A673 (cell line): ENCODE data around the gene RAPGEF5. TPM values are rescaled to one million over a fixed set of nuclear protein-coding genes. Genes with fewer than 3 reads are reported as not detected.

Experiments
- BruUV-seq: library from RNA; stranded (reverse); fragments of 400-500 nt; replicated peaks from 2 replicates; lab custom pipeline; 2021; lab: Mats Ljungman, UMichigan
- CTCF ChIA-PET: fragments of 300-600 bp; sonication (Branson Sonifier 250); formaldehyde crosslinking; loops from one replicate; lab custom pipeline; 2022; ENCODE audit warnings: antibody characterized with exemption; lab: Charles Lee
- POLR2A ChIA-PET: fragments of 300-600 bp; sonication (Branson Sonifier 250); formaldehyde crosslinking; loops from one replicate; lab custom pipeline; 2022; ENCODE audit warnings: antibody characterized with exemption; ENCODE audit not compliant: low non-redundant PET; lab: Charles Lee
- DNase-seq: peaks from one replicate; pipeline ENCODE4 v3.0.0-alpha.2; 2015; ENCODE audit warnings: low spot score
- H3K27ac ChIP-seq: fragments of 200-600 bp; sonication (generic); 2 replicates; pipeline ENCODE4 v1.5.1; 2016; ENCODE audit warnings: mixed run types, low read depth, mild to moderate bottlenecking, mixed read lengths, antibody characterized with exemption, low read length; ENCODE audit not compliant: poor library complexity, severe bottlenecking
- H3K27me3 ChIP-seq: fragments of 200-600 bp; sonication (generic); replicated peaks from 2 replicates; pipeline ENCODE4 v1.6.1; 2017; ENCODE audit warnings: mixed run types, low read depth, mild to moderate bottlenecking, mixed read lengths, antibody characterized with exemption, low read length; ENCODE audit not compliant: insufficient read depth, poor library complexity
- H3K36me3 ChIP-seq: fragments of 200-600 bp; sonication (generic); 2 replicates; pipeline ENCODE4 v1.6.1; 2016; ENCODE audit warnings: mixed run types, mild to moderate bottlenecking, mixed read lengths, antibody characterized with exemption, low read length; ENCODE audit not compliant: insufficient read depth, poor library complexity, severe bottlenecking
- H3K4me1 ChIP-seq: fragments of 200-600 bp; sonication (generic); 2 replicates; pipeline ENCODE4 v1.6.1; 2017; ENCODE audit warnings: mixed run types, mild to moderate bottlenecking, mixed read lengths, antibody characterized with exemption, low read length; ENCODE audit not compliant: insufficient read depth, poor library complexity, severe bottlenecking
- H3K4me3 ChIP-seq: fragments of 200-600 bp; sonication (generic); 2 replicates; pipeline ENCODE4 v1.5.1; 2016; ENCODE audit warnings: low read depth, mixed run types, mild to moderate bottlenecking, mixed read lengths, low read length; ENCODE audit not compliant: poor library complexity, severe bottlenecking
- H3K9me3 ChIP-seq: fragments of 200-600 bp; sonication (generic); 2 replicates; pipeline ENCODE4 v1.6.1; 2016; ENCODE audit warnings: mixed run types, low read depth, mild to moderate bottlenecking, mixed read lengths, antibody characterized with exemption, low read length; ENCODE audit not compliant: poor library complexity, severe bottlenecking
- EZH2 ChIP-seq: fragments of 200-600 bp; sonication (generic); IDR thresholded peaks from 2 replicates; pipeline ENCODE4 v1.6.1; 2017; ENCODE audit warnings: borderline replicate concordance, low read depth, mild to moderate bottlenecking, mixed read lengths, antibody characterized with exemption, low read length; ENCODE audit not compliant: poor library complexity, severe bottlenecking
- intact Hi-C: fragments of 100-400 bp; cut with micrococcal nuclease; formaldehyde crosslinking; loops from one replicate; pipeline ENCODE4 v1.10.0; 2022; ENCODE audit not compliant: unreplicated experiment
- total RNA-seq: library from RNA; stranded (reverse); gene quantifications from 2 replicates; pipeline ENCODE4 v1.2.3, GENCODE V29; 2021
- TF ChIP-seq, protein P1 (sequence below): fragments of 300-800, 200-600 bp; sonication (generic); conservative IDR thresholded peaks from 2 replicates; pipeline ENCODE4 v1.5.1; 2017; ENCODE audit warnings: low read depth, mild to moderate bottlenecking, antibody characterized with exemption, low read length, moderate library complexity, mixed read lengths

Gene RAPGEF5
- total RNA-seq, 1 experiment from 2014 or later, result 10.7 TPM

DNA sequence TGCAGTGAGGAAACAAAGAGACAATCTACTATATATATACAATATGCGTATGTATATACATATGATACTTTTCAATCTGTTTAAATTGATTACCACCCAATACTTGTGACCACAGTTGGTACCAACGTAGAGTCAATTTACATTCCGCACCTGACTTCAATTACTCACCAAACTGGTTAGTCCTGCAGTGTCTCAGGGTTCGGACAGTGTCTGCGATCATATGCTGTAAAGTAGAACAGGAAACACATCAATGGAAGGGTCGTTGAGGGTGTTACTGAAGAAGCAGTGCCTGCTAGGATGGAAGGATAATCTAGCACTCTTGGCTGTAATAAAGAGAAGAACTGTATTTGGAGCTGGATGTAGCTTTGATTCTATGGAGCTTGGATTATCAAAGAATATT lies 231.5 kb downstream of the RAPGEF5 start:
- H3K27me3 ChIP-seq, result no peaks in the 10 kb centered on the region
- peak; percentile 76 for DNase-seq
- BruUV-seq, result no TSS peak
- H3K27ac ChIP-seq, result peak overlapping the region; percentile 91
- no peaks in the 10 kb centered on the region for H3K36me3 ChIP-seq
- CTCF ChIA-PET, result no interaction called here
- intact Hi-C loops, result no loop called here
- H3K9me3 ChIP-seq, result no peaks in the 10 kb centered on the region
- H3K4me3 ChIP-seq, result peak overlapping the region; percentile 0
- TF ChIP-seq EZH2, result no peak
- TF ChIP-seq, protein P1, sequence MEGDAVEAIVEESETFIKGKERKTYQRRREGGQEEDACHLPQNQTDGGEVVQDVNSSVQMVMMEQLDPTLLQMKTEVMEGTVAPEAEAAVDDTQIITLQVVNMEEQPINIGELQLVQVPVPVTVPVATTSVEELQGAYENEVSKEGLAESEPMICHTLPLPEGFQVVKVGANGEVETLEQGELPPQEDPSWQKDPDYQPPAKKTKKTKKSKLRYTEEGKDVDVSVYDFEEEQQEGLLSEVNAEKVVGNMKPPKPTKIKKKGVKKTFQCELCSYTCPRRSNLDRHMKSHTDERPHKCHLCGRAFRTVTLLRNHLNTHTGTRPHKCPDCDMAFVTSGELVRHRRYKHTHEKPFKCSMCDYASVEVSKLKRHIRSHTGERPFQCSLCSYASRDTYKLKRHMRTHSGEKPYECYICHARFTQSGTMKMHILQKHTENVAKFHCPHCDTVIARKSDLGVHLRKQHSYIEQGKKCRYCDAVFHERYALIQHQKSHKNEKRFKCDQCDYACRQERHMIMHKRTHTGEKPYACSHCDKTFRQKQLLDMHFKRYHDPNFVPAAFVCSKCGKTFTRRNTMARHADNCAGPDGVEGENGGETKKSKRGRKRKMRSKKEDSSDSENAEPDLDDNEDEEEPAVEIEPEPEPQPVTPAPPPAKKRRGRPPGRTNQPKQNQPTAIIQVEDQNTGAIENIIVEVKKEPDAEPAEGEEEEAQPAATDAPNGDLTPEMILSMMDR, result no peak
- peaks cover 87% of the 10 kb centered on the region for H3K4me1 ChIP-seq
- POLR2A ChIA-PET, result no interaction called here

DNA sequence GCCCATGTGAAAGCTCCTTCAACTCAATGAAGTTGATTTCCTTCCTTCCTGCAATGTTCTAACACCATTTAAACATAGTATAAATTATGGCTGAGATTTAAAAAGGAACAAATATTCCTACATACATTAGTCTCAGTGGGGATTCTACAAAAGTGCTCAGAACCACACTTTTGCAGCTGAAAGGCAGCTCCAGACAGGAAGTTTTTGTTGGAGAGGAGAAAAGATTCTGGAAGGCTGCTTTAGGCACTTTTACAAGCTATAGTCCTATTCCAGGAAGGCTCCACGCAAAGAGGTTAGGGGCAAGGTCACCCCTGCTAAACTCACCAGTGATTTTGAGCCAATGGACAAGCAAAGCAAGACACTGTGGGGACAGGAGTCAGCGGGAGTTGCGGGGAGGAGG lies 232.0 kb downstream of the RAPGEF5 start:
- intact Hi-C loops, result no loop called here
- Histone ChIP-seq H3K4me1 (peaks cover 87% of the 10 kb centered on the region), H3K4me3 (peak overlapping the region; percentile 0), H3K36me3 (no peaks in the 10 kb centered on the region), H3K27ac (peak overlapping the region; percentile 91), H3K9me3 (no peaks in the 10 kb centered on the region), H3K27me3 (no peaks in the 10 kb centered on the region)
- no TSS peak for BruUV-seq
- ChIA-PET CTCF (no interaction called here), POLR2A (no interaction called here)
- TF ChIP-seq EZH2, result no peak
- TF ChIP-seq, protein P1, result no peak
- DNase-seq, result peak; percentile 94

DNA sequence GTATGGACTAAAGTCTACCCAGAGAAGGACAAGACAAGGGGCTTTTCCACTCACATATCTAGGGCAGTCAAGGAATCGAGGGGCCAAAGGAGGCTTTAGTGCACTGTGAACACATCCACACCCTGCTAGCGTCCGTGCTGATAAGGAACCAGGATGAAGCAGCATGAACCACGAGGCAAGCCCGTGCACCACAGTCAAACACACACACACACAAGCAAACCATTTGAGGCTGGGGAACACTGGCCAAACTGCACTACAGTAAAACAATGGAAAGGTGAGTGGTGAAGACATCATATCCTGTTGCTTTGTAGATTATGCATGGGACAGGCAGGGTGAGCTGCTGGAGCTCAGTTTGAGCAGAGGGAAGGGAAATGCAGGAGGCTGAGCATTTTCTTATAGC lies 233.8 kb downstream of the RAPGEF5 start:
- no peaks in the 10 kb centered on the region for H3K36me3 ChIP-seq
- H3K4me3 ChIP-seq, result no peak overlapping the region
- H3K9me3 ChIP-seq, result no peaks in the 10 kb centered on the region
- no peak for DNase-seq
- intact Hi-C loops, result no loop called here
- TF ChIP-seq, protein P1, result no peak
- no peak for TF ChIP-seq EZH2
- ChIA-PET POLR2A (no interaction called here), CTCF (no interaction called here)
- H3K27me3 ChIP-seq, result no peaks in the 10 kb centered on the region
- peaks cover 82% of the 10 kb centered on the region for H3K4me1 ChIP-seq
- H3K27ac ChIP-seq, result peak overlapping the region; percentile 79
- BruUV-seq, result no TSS peak
